Activated T-cell treated with anti-CD3 and anti-CD28 coated beads for 24 hours (primary cell): ENCODE measurements around the gene BABAM2.

Experiments used
- DNase-seq: peaks from one replicate; pipeline ENCODE4 v3.0.0-alpha.2; 2020; ENCODE audit warnings: low read depth

The BABAM2 gene

GRCh38 chr2:27911458-27912210 lies 21.1 kb downstream of the BABAM2 start:
- DNase-seq: no peak

GRCh38 chr2:27912512-27912911 lies 22.0 kb downstream of the BABAM2 start:
- DNase-seq: no peak

GRCh38 chr2:27914041-27914804 lies 23.7 kb downstream of the BABAM2 start:
- no peak for DNase-seq

GRCh38 chr2:27914805-27915175 lies 24.3 kb downstream of the BABAM2 start:
- no peak for DNase-seq

- DNase-seq: no peak
Measured at GRCh38 chr2:27915191-27915590, 24.7 kb downstream of the BABAM2 start.

GRCh38 chr2:27915874-27916273 lies 25.3 kb downstream of the BABAM2 start:
- DNase-seq: no peak

GRCh38 chr2:27916293-27916995 lies 25.9 kb downstream of the BABAM2 start:
- DNase-seq: no peak

GRCh38 chr2:27920148-27920885 lies 29.8 kb downstream of the BABAM2 start:
- DNase-seq: no peak

GRCh38 chr2:27921424-27921823 lies 30.9 kb downstream of the BABAM2 start:
- no peak for DNase-seq

GRCh38 chr2:27921880-27922547 lies 31.5 kb downstream of the BABAM2 start:
- no peak for DNase-seq

GRCh38 chr2:27922842-27923241 lies 32.3 kb downstream of the BABAM2 start:
- no peak for DNase-seq

- no peak for DNase-seq
Measured at GRCh38 chr2:27925766-27926472, 35.4 kb downstream of the BABAM2 start.

- no peak for DNase-seq
Measured at GRCh38 chr2:27929916-27930486, 39.5 kb downstream of the BABAM2 start.

- no peak for DNase-seq
Measured at GRCh38 chr2:27931361-27931950, 40.9 kb downstream of the BABAM2 start.

GRCh38 chr2:27932396-27932795 lies 41.9 kb downstream of the BABAM2 start:
- DNase-seq: no peak

- DNase-seq: no peak
Measured at GRCh38 chr2:27935026-27935425, 44.5 kb downstream of the BABAM2 start.

- no peak for DNase-seq
Measured at GRCh38 chr2:27940090-27940671, 49.7 kb downstream of the BABAM2 start.

GRCh38 chr2:27940982-27941381 lies 50.5 kb downstream of the BABAM2 start:
- no peak for DNase-seq

- DNase-seq: no peak
Measured at GRCh38 chr2:27942612-27943547, 52.4 kb downstream of the BABAM2 start.
